GM19324 (cell line): ENCODE data around the gene RAP1A.
"Not testable (repeated sequence)": the region's sequence is repeated elsewhere in the genome, so short reads cannot be mapped to it uniquely, and the experiment has no call there.

Source experiments
- ATAC-seq: cut with Tn5 transposase; IDR thresholded peaks from one replicate; pipeline ENCODE4 v1.9.1; 2021; ENCODE audit warnings: mild to moderate bottlenecking, moderate library complexity; ENCODE audit not compliant: unreplicated experiment, low FRiP score

RAP1A gene

GRCh38 chr1:111596499-111596898 lies 23.1 kb upstream of the RAP1A start:
- no peak for ATAC-seq

GRCh38 chr1:111597426-111597825 lies 22.2 kb upstream of the RAP1A start:
- ATAC-seq: no peak

GRCh38 chr1:111598544-111598943 lies 21.0 kb upstream of the RAP1A start:
- ATAC-seq: no peak

GRCh38 chr1:111599781-111600693 lies 19.6 kb upstream of the RAP1A start:
- no peak for ATAC-seq

- peak; percentile 38 for ATAC-seq
These were observed 18.7 kb upstream of the RAP1A start for GRCh38 chr1:111600886-111601386.

GRCh38 chr1:111602302-111602701 lies 17.3 kb upstream of the RAP1A start:
- no peak for ATAC-seq

GRCh38 chr1:111602974-111603373 lies 16.6 kb upstream of the RAP1A start:
- no peak for ATAC-seq

- ATAC-seq: peak; percentile 50
These were observed 15.6 kb upstream of the RAP1A start for GRCh38 chr1:111603979-111604378.

- no peak for ATAC-seq
These were observed 14.7 kb upstream of the RAP1A start for GRCh38 chr1:111604931-111605330.

- ATAC-seq: no peak
These were observed 14.0 kb upstream of the RAP1A start for GRCh38 chr1:111605576-111605975.

- ATAC-seq: not testable (repeated sequence)
These were observed 13.0 kb upstream of the RAP1A start for GRCh38 chr1:111606457-111607215.

- ATAC-seq: not testable (repeated sequence)
These were observed 11.1 kb upstream of the RAP1A start for GRCh38 chr1:111608528-111608927.

GRCh38 chr1:111611986-111612385 lies 7.6 kb upstream of the RAP1A start:
- ATAC-seq: no peak

GRCh38 chr1:111615870-111616715 lies 3.5 kb upstream of the RAP1A start:
- ATAC-seq: no peak

- no peak for ATAC-seq
These were observed 1.5 kb upstream of the RAP1A start for GRCh38 chr1:111618081-111618480.

GRCh38 chr1:111618961-111619634 lies 491 bp upstream of the RAP1A start:
- peak; percentile 3 for ATAC-seq

GRCh38 chr1:111620441-111620971 lies 917 bp downstream of the RAP1A start:
- no peak for ATAC-seq

- ATAC-seq: no peak
These were observed 1.5 kb downstream of the RAP1A start for GRCh38 chr1:111621050-111621449.

- ATAC-seq: no peak
These were observed 2.6 kb downstream of the RAP1A start for GRCh38 chr1:111622166-111622565.

- no peak for ATAC-seq
These were observed 4.8 kb downstream of the RAP1A start for GRCh38 chr1:111624382-111624781.
